Uterus (tissue), 4 donors: ENCODE measurements around the gene EFHC1. TPM values are rescaled to one million over a fixed set of nuclear protein-coding genes. Genes with fewer than 3 reads are reported as not detected.

Source experiments
- DNase-seq, 2 donors: peaks; one replicate each; pipeline ENCODE4 v3.0.0-alpha.2; 2019 to 2020
- H3K27ac ChIP-seq, 2 donors: fragments of 200-600 bp; sonication (generic); 1 replicate in 1 of 2; 2 replicates in 1 of 2; pipeline ENCODE4 v1.5.1; 2016 to 2018
- H3K27me3 ChIP-seq, 2 donors: fragments of 200-600 bp; sonication (generic); one replicate each; pipeline ENCODE4 v1.5.1; 2018 to 2019; ENCODE audit warnings: control low read depth in 1 of 2
- H3K36me3 ChIP-seq, 2 donors: fragments of 200-600 bp; sonication (generic); one replicate each; pipeline ENCODE4 v1.5.1; 2019; ENCODE audit warnings: control low read depth in 1 of 2
- H3K4me1 ChIP-seq, 2 donors: fragments of 200-600 bp; sonication (generic); one replicate each; pipeline ENCODE4 v1.5.1; 2018 to 2019; ENCODE audit warnings: control low read depth in 1 of 2
- H3K4me3 ChIP-seq, 2 donors: fragments of 200-600 bp; sonication (generic); 1 replicate in 1 of 2; 2 replicates in 1 of 2; pipeline ENCODE4 v1.5.1; 2018 to 2019; ENCODE audit warnings: mild to moderate bottlenecking in 1 of 2
- H3K9me3 ChIP-seq, 2 donors: fragments of 200-600 bp; sonication (generic); one replicate each; pipeline ENCODE4 v1.5.1; 2019; ENCODE audit warnings: control low read depth in 1 of 2
- POLR2A ChIP-seq, 2 donors: fragments of 450-650 bp; IDR thresholded peaks; one replicate each; pipeline ENCODE4 v1.6.1; 2016; ENCODE audit warnings: antibody characterized with exemption in 2 of 2, mild to moderate bottlenecking in 1 of 2, moderate library complexity in 1 of 2
- intact Hi-C: fragments of 100-400 bp; cut with DNase I; formaldehyde crosslinking; loops from one replicate; pipeline ENCODE4 v1.15.1; 2023; ENCODE audit warnings: low total_unique reads
- total RNA-seq, 4 donors: library from RNA; depleted of rRNA in 3 of 4; stranded (reverse); fragments of >200 nt in 3 of 4; gene quantifications; one replicate each; pipeline versions ENCODE4 v1.1.0 to v1.2.4, GENCODE V29; 2014 to 2023
- TF ChIP-seq, protein P1 (sequence below), 4 experiments: fragments of 200-600 bp in 2 of 4; fragments of 450-650 bp in 2 of 4; sonication (generic) in 2 of 4; IDR thresholded peaks; one replicate each; pipeline ENCODE4 v1.5.1; 2016 to 2019; ENCODE audit warnings: antibody characterized with exemption in 4 of 4, mild to moderate bottlenecking in 2 of 4, moderate library complexity in 1 of 4
- donor health status: DM: yes; HTN: yes; CAD: no.

EFHC1 gene
- total RNA-seq, 4 donors from 2014 or later, result 15.6 to 63.0 (median 29.5) TPM

DNA sequence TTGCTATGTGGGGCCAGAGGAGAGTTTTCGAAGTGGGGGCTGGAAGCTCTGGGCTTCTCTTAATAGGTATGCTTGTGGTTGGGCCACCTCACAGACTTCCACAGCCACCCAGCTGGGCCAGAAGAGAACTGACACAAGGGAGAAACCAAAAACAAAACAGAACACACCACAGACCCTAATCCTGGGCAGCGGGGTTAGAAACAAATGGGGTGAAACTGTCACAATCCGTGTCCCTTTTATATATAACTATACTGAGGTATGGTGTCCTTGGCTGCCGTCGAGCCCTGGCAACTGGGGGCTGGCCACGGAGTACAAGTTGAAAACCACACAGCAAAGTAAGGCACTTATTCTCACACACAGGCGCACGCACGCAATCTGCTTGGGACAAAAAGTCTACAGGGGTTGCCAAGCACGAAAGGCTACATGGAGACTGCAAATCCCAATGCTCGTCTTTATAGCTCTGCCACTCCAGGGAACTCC is 78.4 kb downstream of the EFHC1 start:
- no peaks in the 10 kb centered on the region for H3K4me1 ChIP-seq
- no peaks in the 10 kb centered on the region for H3K36me3 ChIP-seq
- H3K27me3 ChIP-seq, result no peaks in the 10 kb centered on the region
- intact Hi-C loops, result no loop called here
- TF ChIP-seq, protein P1, sequence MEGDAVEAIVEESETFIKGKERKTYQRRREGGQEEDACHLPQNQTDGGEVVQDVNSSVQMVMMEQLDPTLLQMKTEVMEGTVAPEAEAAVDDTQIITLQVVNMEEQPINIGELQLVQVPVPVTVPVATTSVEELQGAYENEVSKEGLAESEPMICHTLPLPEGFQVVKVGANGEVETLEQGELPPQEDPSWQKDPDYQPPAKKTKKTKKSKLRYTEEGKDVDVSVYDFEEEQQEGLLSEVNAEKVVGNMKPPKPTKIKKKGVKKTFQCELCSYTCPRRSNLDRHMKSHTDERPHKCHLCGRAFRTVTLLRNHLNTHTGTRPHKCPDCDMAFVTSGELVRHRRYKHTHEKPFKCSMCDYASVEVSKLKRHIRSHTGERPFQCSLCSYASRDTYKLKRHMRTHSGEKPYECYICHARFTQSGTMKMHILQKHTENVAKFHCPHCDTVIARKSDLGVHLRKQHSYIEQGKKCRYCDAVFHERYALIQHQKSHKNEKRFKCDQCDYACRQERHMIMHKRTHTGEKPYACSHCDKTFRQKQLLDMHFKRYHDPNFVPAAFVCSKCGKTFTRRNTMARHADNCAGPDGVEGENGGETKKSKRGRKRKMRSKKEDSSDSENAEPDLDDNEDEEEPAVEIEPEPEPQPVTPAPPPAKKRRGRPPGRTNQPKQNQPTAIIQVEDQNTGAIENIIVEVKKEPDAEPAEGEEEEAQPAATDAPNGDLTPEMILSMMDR (IDR thresholded peaks at IDR 0.05), result no peak
- no peak for TF ChIP-seq POLR2A (IDR thresholded peaks at IDR 0.05)
- DNase-seq, result no peak
- H3K27ac ChIP-seq, result peak overlapping the region; percentile 14 to 41
- no peak overlapping the region for H3K4me3 ChIP-seq
- H3K9me3 ChIP-seq, result no peaks in the 10 kb centered on the region

DNA sequence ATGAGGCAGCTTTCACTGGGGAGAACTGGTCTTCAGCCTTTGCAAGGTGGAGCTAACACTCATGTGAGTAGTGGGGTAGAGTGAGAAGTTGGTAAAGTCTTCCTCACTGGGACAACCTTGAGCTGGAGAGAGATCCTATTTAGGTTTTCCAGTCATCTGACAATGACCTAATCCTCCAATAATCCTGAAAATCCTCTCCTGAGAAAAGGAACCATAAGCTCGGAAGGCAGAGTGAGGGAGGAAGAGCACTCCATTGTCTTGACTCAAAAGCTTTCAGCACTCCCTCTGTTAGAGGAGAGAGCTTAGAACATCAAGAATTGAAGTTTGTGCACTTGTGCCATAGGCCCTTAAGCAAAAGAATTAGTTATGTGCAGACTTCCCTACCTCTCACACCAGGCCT is 78.9 kb downstream of the EFHC1 start:
- peak overlapping the region; percentile 14 to 41 for H3K27ac ChIP-seq
- intact Hi-C loops, result no loop called here

DNA sequence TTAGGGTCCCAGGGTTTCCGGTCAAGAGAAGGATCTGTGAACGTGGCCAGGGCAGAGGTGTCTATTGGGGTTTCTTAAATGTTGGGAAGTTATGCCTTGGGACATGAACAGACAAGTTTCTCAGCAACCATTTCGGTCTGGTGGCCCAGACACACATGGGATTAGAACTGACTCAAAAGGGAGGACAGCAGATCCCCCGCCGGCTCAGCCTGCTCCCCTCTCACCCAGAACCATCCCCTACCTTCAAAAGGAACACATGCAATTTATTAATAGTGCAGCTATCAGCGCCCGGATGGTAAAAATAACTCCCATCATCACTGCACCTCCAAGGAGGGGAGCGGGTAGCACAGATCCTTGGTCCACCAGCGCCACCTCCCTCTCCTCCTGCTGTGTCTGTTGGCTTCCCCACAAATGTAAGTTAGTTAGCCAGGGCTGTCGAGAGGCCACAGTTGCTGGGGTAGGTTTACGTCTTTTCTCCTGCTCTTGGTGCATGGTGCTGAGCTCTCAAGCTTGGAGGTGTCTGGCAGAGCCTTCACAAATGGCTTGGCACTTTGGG is 79.6 kb downstream of the EFHC1 start:
- Histone ChIP-seq H3K9me3 (no peaks in the 10 kb centered on the region), H3K4me3 (no peak overlapping the region), H3K27me3 (no peaks in the 10 kb centered on the region), H3K36me3 (no peaks in the 10 kb centered on the region), H3K4me1 (no peaks in the 10 kb centered on the region), H3K27ac (peak overlapping the region; percentile 14 to 41)
- intact Hi-C loops, result no loop called here
- TF ChIP-seq, protein P1 (IDR thresholded peaks at IDR 0.05), result no peak
- no peak for TF ChIP-seq POLR2A (IDR thresholded peaks at IDR 0.05)
- no peak for DNase-seq

More for the DNA sequence above, 78.9 kb downstream of the EFHC1 start:
- H3K36me3 ChIP-seq, result no peaks in the 10 kb centered on the region
- H3K9me3 ChIP-seq, result no peaks in the 10 kb centered on the region
- no peak for DNase-seq
- no peaks in the 10 kb centered on the region for H3K27me3 ChIP-seq
- H3K4me1 ChIP-seq, result no peaks in the 10 kb centered on the region
- H3K4me3 ChIP-seq, result no peak overlapping the region
- TF ChIP-seq, protein P1 (IDR thresholded peaks at IDR 0.05), result no peak
- TF ChIP-seq POLR2A (IDR thresholded peaks at IDR 0.05), result no peak

DNA sequence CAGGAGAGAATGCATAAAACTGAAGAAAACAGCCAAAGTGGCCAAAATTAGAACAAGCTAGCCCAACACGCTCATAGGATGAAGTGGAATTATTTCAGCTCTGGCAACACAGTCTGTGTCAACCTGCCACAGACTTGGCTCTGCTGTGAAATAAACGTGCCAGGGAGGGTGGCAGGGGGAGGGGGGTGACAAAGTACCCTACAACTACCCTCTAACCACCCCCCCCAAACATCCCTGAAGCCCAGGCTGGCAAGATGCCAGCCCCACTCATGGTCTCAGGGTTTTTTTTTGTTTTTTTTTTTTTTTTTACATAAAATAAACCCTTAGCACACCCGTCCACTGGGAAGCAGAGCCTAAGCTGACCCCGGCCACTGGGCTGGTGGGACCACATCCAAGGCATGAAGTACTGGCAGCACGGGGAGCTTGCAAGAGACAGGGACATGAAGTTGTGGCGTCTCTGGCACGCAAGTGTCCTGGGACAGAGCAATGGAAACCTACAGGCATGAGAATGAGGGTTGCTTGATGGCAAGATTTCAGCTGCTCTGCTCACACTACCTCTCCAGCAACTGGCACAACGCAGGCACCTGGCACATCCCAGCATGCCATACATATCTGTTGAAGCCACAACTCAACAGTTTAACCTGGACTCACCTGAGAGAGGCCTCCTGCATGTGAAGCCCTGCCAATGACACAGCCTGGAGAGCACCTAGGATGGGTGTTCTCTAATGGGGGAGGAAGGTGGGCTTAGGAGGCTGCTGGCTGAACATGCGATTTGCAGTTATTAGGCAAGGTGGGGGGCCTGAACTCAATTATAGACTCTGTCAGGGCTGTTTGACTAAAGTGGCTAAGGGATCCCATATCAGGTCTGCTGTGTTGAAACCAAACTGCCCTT is 80.3 kb downstream of the EFHC1 start:
- Histone ChIP-seq H3K36me3 (no peaks in the 10 kb centered on the region), H3K4me1 (no peaks in the 10 kb centered on the region), H3K9me3 (no peaks in the 10 kb centered on the region), H3K27me3 (no peaks in the 10 kb centered on the region), H3K4me3 (no peak overlapping the region), H3K27ac (no peak overlapping the region)
- intact Hi-C loops, result no loop called here
- DNase-seq, result no peak
- TF ChIP-seq, protein P1 (IDR thresholded peaks at IDR 0.05), result no peak
- no peak for TF ChIP-seq POLR2A (IDR thresholded peaks at IDR 0.05)
